Breast epithelium (tissue), 3 donors: ENCODE results near the gene DDOST.

Experiments
- CTCF ChIP-seq, 3 donors: fragments of 450-650 bp; IDR thresholded peaks; one replicate each; pipeline ENCODE4 v1.5.1; 2016 to 2017; ENCODE audit warnings: antibody characterized with exemption in 3 of 3, mild to moderate bottlenecking in 3 of 3, moderate library complexity in 3 of 3
- POLR2A ChIP-seq: fragments of 450-650 bp; IDR thresholded peaks from one replicate; pipeline ENCODE4 v1.6.1; 2016; ENCODE audit warnings: antibody characterized with exemption, mild to moderate bottlenecking, moderate library complexity
- POLR2AphosphoS5 ChIP-seq, 3 donors: sonication (generic); formaldehyde crosslinking; IDR thresholded peaks; one replicate each; pipeline ENCODE4 v1.6.1; 2017; ENCODE audit warnings: antibody characterized with exemption in 3 of 3

DNA sequence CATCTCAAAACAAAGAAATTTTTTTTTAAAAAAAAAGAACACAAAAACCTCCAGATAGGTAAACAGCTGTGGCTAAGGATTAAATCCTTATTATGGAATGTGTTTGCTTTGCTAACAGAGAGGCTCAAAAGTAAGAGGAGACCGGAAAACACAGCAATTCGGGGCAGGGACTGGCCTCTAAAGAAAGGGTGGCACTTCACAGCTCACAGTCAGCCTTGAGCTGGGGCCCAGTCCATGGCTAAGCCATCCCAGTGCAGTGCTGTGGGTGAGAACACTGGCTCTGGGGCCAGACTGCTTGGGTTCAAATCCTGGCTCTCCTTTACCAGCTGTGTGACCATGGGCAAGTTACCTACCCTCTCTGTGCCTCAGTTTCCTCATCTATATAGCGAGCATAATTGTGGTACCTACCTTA lies 28.5 kb upstream of the DDOST start:
- TF ChIP-seq CTCF (IDR thresholded peaks at IDR 0.05) (no peak), POLR2A (no peak), POLR2AphosphoS5 (IDR thresholded peaks at IDR 0.05) (no peak)
